Fibroblast of lung (primary cell): ENCODE results near the gene MRPS27.

Experiments
- EZH2 ChIP-seq: IDR thresholded peaks from 2 replicates; pipeline ENCODE4 v1.5.1; 2012; ENCODE audit warnings: low read length, control low read depth, mild to moderate bottlenecking; ENCODE audit errors: missing control alignments
- TF ChIP-seq, protein P1 (sequence below), 2 donors: IDR thresholded peaks in 1 of 2; conservative IDR thresholded peaks in 1 of 2; 1 replicate in 1 of 2; 2 replicates in 1 of 2; pipeline ENCODE4 v1.5.1; 2011 to 2012; ENCODE audit warnings: low read length in 2 of 2, control low read depth in 1 of 2, inconsistent platforms in 1 of 2, low read depth in 1 of 2, mild to moderate bottlenecking in 1 of 2

DNA sequence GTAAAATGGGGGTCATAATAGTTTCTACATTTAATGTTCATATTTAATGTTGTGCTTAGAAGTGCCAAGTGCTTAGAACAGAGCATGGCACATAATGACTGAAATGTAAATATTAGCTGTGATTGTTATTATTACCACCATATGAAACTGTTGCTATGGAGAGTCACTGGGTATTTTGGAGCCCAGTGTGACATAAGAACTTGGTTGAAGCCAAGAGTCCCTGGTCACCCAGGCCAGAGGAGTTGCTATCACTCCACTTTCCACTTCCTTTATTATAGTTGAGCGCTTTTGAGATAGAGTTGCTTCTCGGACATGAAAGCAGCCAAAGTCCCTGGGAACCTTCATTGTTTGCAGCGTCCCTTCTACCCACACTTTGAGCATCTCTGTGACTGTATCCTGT lies 135.6 kb downstream of the MRPS27 start:
- TF ChIP-seq, protein P1, sequence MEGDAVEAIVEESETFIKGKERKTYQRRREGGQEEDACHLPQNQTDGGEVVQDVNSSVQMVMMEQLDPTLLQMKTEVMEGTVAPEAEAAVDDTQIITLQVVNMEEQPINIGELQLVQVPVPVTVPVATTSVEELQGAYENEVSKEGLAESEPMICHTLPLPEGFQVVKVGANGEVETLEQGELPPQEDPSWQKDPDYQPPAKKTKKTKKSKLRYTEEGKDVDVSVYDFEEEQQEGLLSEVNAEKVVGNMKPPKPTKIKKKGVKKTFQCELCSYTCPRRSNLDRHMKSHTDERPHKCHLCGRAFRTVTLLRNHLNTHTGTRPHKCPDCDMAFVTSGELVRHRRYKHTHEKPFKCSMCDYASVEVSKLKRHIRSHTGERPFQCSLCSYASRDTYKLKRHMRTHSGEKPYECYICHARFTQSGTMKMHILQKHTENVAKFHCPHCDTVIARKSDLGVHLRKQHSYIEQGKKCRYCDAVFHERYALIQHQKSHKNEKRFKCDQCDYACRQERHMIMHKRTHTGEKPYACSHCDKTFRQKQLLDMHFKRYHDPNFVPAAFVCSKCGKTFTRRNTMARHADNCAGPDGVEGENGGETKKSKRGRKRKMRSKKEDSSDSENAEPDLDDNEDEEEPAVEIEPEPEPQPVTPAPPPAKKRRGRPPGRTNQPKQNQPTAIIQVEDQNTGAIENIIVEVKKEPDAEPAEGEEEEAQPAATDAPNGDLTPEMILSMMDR (conservative IDR thresholded peaks at IDR 0.05 in 1 of 2, IDR thresholded peaks at IDR 0.05 in 1 of 2; ENCODE audit: low read depth in 1 of 2, low read length in 2 of 2), result no peak
- TF ChIP-seq EZH2, result no peak
